ENCODE results near the gene IRS2. TPM values are rescaled to one million over a fixed set of nuclear protein-coding genes. Genes with fewer than 3 reads are reported as not detected.

IRS2 gene
- total and polyA plus RNA-seq, 2 donors (not counting 3 experiments of a cell fraction or from before 2014, with no cell fraction given) = 1.6 to 4.4 TPM

GRCh38 chr13:109748677-109749076 is 37.7 kb downstream of the IRS2 start:
- FAIRE-seq = no peak
- no peak for DNase-seq (ENCODE audit: low read depth, low spot score)
- H3K79me2 ChIP-seq (ENCODE audit: control insufficient read depth, insufficient read depth, low read length) = no peaks in the 10 kb centered on the region
- no peaks in the 10 kb centered on the region for H4K20me1 ChIP-seq (replicated peaks; ENCODE audit: control insufficient read depth, extremely low read depth, insufficient read depth, low read length)
- no peak overlapping the region for H2AFZ ChIP-seq (ENCODE audit: low read depth, low read length)
- no peak overlapping the region for H3K27ac ChIP-seq (ENCODE audit: insufficient read depth, low read depth, low read length)
- H3K27me3 ChIP-seq (ENCODE audit: control insufficient read depth in 2 of 2, insufficient read depth in 2 of 2, low read length in 2 of 2) = no peaks in the 10 kb centered on the region
- intact Hi-C loops (cut with micrococcal nuclease) (no loop called here), dilution Hi-C loops (cut with MboI; ENCODE audit: extremely low pct_ligation_motif_present, low sequenced_read_pairs) (no loop called here)
- ChIA-PET POLR2A (no interaction called here), CTCF (interaction anchor here (1.1 to 1.5 kb wide), 2 partner anchors 603 to 787 kb away, joined by 3 read pairs; no protein-coding TSS in a partner anchor)
- H3K9ac ChIP-seq (replicated peaks; ENCODE audit: extremely low read depth, insufficient read depth, low read length) = no peak overlapping the region
- no peaks in the 10 kb centered on the region for H3K9me1 ChIP-seq (replicated peaks; ENCODE audit: control insufficient read depth, extremely low read depth, insufficient read depth, low read length)
- H3K4me2 ChIP-seq (ENCODE audit: insufficient read depth, low read length) = no peak overlapping the region
- H3K4me3 ChIP-seq (replicated peaks in 1 of 3; ENCODE audit: insufficient read depth in 1 of 3, low read depth in 1 of 3, low read length in 3 of 3) = no peak overlapping the region
- no peaks in the 10 kb centered on the region for H3K4me1 ChIP-seq (ENCODE audit: control insufficient read depth, extremely low read depth, insufficient read depth, low read length)
- no TSS peak for BruUV-seq (replicated peaks)
- no peaks in the 10 kb centered on the region for H3K36me3 ChIP-seq (ENCODE audit: control insufficient read depth in 2 of 2, extremely low read depth in 1 of 2, insufficient read depth in 2 of 2, low read length in 2 of 2)
- TF ChIP-seq POLR2A (IDR thresholded peaks at IDR 0.05; ENCODE audit: low read depth, low read length) (no peak), EZH2 (IDR thresholded peaks at IDR 0.05; ENCODE audit: borderline replicate concordance, low read depth, low read length, severe bottlenecking) (no peak), POLR2AphosphoS5 (IDR thresholded peaks at IDR 0.05; ENCODE audit: insufficient read depth, low read depth, low read length) (no peak), FOS (IDR thresholded peaks at IDR 0.05; ENCODE audit: borderline replicate concordance, insufficient read depth, low read length) (no peak)
- TF ChIP-seq, protein P1, sequence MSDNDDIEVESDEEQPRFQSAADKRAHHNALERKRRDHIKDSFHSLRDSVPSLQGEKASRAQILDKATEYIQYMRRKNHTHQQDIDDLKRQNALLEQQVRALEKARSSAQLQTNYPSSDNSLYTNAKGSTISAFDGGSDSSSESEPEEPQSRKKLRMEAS (IDR thresholded peaks at IDR 0.05; ENCODE audit: insufficient read depth, insufficient read length) = no peak
- TF ChIP-seq, protein P2, sequence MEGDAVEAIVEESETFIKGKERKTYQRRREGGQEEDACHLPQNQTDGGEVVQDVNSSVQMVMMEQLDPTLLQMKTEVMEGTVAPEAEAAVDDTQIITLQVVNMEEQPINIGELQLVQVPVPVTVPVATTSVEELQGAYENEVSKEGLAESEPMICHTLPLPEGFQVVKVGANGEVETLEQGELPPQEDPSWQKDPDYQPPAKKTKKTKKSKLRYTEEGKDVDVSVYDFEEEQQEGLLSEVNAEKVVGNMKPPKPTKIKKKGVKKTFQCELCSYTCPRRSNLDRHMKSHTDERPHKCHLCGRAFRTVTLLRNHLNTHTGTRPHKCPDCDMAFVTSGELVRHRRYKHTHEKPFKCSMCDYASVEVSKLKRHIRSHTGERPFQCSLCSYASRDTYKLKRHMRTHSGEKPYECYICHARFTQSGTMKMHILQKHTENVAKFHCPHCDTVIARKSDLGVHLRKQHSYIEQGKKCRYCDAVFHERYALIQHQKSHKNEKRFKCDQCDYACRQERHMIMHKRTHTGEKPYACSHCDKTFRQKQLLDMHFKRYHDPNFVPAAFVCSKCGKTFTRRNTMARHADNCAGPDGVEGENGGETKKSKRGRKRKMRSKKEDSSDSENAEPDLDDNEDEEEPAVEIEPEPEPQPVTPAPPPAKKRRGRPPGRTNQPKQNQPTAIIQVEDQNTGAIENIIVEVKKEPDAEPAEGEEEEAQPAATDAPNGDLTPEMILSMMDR (IDR thresholded peaks at IDR 0.05; ENCODE audit: extremely low read depth in 1 of 2, insufficient read depth in 1 of 2, low read depth in 1 of 2, low read length in 2 of 2) = no peak
- H3K9me3 ChIP-seq (replicated peaks; ENCODE audit: control insufficient read depth, insufficient read depth, low read length) = no peaks in the 10 kb centered on the region
